WTC11 (cell line): ENCODE data around the gene SH3PXD2A. TPM values are rescaled to one million over a fixed set of nuclear protein-coding genes. Genes with fewer than 3 reads are reported as not detected.

Experiments
- ATAC-seq: fragments of 200-7000 bp; cut with Tn5 transposase; 2 replicates; pipeline ENCODE4 v1.10.0; 2021; ENCODE audit warnings: mild to moderate bottlenecking, moderate library complexity
- CTCF ChIA-PET: fragments of 300-600 bp; sonication (Branson Sonifier 250); formaldehyde crosslinking; loops from one replicate; lab custom pipeline; 2021; ENCODE audit warnings: antibody characterized with exemption; lab: Charles Lee
- POLR2A ChIA-PET: fragments of 350-600 bp; sonication (Branson Sonifier 250); formaldehyde crosslinking; loops from one replicate; lab custom pipeline; 2021; ENCODE audit warnings: antibody characterized with exemption; lab: Charles Lee
- DNase-seq: peaks from one replicate; pipeline ENCODE4 v3.0.0; 2021; ENCODE audit warnings: low spot score
- H3K27ac Mint-ChIP-seq: 2 replicates; pipeline ENCODE4 v1.8.0; 2021; ENCODE audit warnings: mixed read lengths
- H3K27me3 Mint-ChIP-seq: 2 replicates; pipeline ENCODE4 v1.8.0; 2021; ENCODE audit warnings: low read depth, mild to moderate bottlenecking, moderate library complexity, mixed read lengths
- H3K36me3 Mint-ChIP-seq: 2 replicates; pipeline ENCODE4 v1.8.0; 2021; ENCODE audit warnings: mixed read lengths
- H3K4me1 Mint-ChIP-seq: 2 replicates; pipeline ENCODE4 v1.8.0; 2022; ENCODE audit warnings: mixed read lengths
- H3K4me3 Mint-ChIP-seq: 2 replicates; pipeline ENCODE4 v1.8.0; 2021; ENCODE audit warnings: mild to moderate bottlenecking, moderate library complexity, mixed read lengths
- H3K9me3 Mint-ChIP-seq: 2 replicates; pipeline ENCODE4 v1.8.0; 2021; ENCODE audit warnings: mixed read lengths
- CBFB ChIP-seq: sonication (generic); formaldehyde crosslinking; IDR thresholded peaks from 2 replicates; pipeline ENCODE4 v1.8.1; 2022; ENCODE audit warnings: mild to moderate bottlenecking, low read depth, missing genetic modification reagents
- E2F1 ChIP-seq: sonication (generic); formaldehyde crosslinking; IDR thresholded peaks from 2 replicates; pipeline ENCODE4 v1.8.0; 2022; ENCODE audit warnings: mild to moderate bottlenecking, missing genetic modification reagents
- E2F5 ChIP-seq: sonication (generic); formaldehyde crosslinking; IDR thresholded peaks from 2 replicates; pipeline ENCODE4 v1.8.1; 2022; ENCODE audit warnings: mild to moderate bottlenecking, moderate library complexity, missing genetic modification reagents
- ETV6 ChIP-seq: sonication (generic); formaldehyde crosslinking; IDR thresholded peaks from 2 replicates; pipeline ENCODE4 v1.8.1; 2022; ENCODE audit warnings: mild to moderate bottlenecking, missing genetic modification reagents
- FOXJ3 ChIP-seq: sonication (generic); formaldehyde crosslinking; IDR thresholded peaks from 2 replicates; pipeline ENCODE4 v1.9.0; 2021; ENCODE audit warnings: missing genetic modification reagents, mild to moderate bottlenecking, borderline replicate concordance
- KAT7 ChIP-seq: sonication (generic); formaldehyde crosslinking; IDR thresholded peaks from 2 replicates; pipeline ENCODE4 v1.8.1; 2023; ENCODE audit warnings: missing genetic modification reagents, mild to moderate bottlenecking, borderline replicate concordance
- NR1H2 ChIP-seq: sonication (generic); formaldehyde crosslinking; IDR thresholded peaks from 2 replicates; pipeline ENCODE4 v1.9.0; 2021; ENCODE audit warnings: mild to moderate bottlenecking, moderate library complexity, missing genetic modification reagents
- PRDM15 ChIP-seq: sonication (generic); formaldehyde crosslinking; IDR thresholded peaks from 2 replicates; pipeline ENCODE4 v1.8.0; 2022; ENCODE audit warnings: missing genetic modification reagents
- USF2 ChIP-seq: sonication (generic); formaldehyde crosslinking; IDR thresholded peaks from 2 replicates; pipeline ENCODE4 v1.8.1; 2023; ENCODE audit warnings: mild to moderate bottlenecking, missing genetic modification reagents, moderate library complexity
- ZBTB21 ChIP-seq: sonication (generic); formaldehyde crosslinking; IDR thresholded peaks from 2 replicates; pipeline ENCODE4 v1.8.1; 2023; ENCODE audit warnings: mild to moderate bottlenecking, missing genetic modification reagents, borderline replicate concordance
- ZNF317 ChIP-seq: sonication (generic); formaldehyde crosslinking; IDR thresholded peaks from 2 replicates; pipeline ENCODE4 v1.8.1; 2023; ENCODE audit warnings: low read depth, mild to moderate bottlenecking, moderate library complexity, missing genetic modification reagents, borderline replicate concordance
- ZNF425 ChIP-seq: fragments of 250-450 bp; sonication (Bioruptor Pico); conservative IDR thresholded peaks from 2 replicates; pipeline ENCODE4 v1.9.0; 2021; ENCODE audit warnings: mild to moderate bottlenecking
- total RNA-seq: library from RNA; stranded (reverse); gene quantifications from 3 replicates; pipeline ENCODE4 v1.2.3, GENCODE V29; 2021

Gene SH3PXD2A
- total RNA-seq, 1 experiment from 2014 or later = 15.7 TPM

- Mint-ChIP-seq H3K27me3 (no peaks in the 10 kb centered on the region), H3K36me3 (peaks cover 6% of the 10 kb centered on the region; the same call in 1 of the 2 replicates), H3K4me1 (no peaks in the 10 kb centered on the region), H3K9me3 (no peaks in the 10 kb centered on the region), H3K27ac (no peak overlapping the region), H3K4me3 (no peak overlapping the region)
- CTCF ChIA-PET = interaction anchor here (0.7 to 1.0 kb wide), 2 partner anchors 134 to 233 kb away, joined by 4 to 6 read pairs; no protein-coding TSS in a partner anchor
- POLR2A ChIA-PET = interaction anchor here (0.5 kb wide), 1 partner anchor 122 kb away, joined by 3 read pairs; no protein-coding TSS in a partner anchor
- ATAC-seq = no peak
- no peak for TF ChIP-seq ZNF425 (CRISPR knock-in tag)
- no peak for TF ChIP-seq ZNF317 (CRISPR knock-in tag)
- TF ChIP-seq ETV6 = no peak
- no peak for DNase-seq
Measured at GRCh38 chr10:103894441-103894864, 39.1 kb upstream of the SH3PXD2A start.

- H3K27ac Mint-ChIP-seq = no peak overlapping the region
Measured at GRCh38 chr10:103893817-103894216, 38.4 kb upstream of the SH3PXD2A start.

More at GRCh38 chr10:103893817-103894216, 38.4 kb upstream of the SH3PXD2A start:
- no peak for DNase-seq
- TF ChIP-seq CBFB (CRISPR knock-in tag) (no peak), PRDM15 (CRISPR knock-in tag) (no peak), KAT7 (CRISPR knock-in tag) (no peak), ETV6 (no peak), FOXJ3 (CRISPR knock-in tag) (no peak), ZBTB21 (CRISPR knock-in tag) (no peak), USF2 (CRISPR knock-in tag) (no peak), E2F1 (CRISPR knock-in tag) (no peak), NR1H2 (CRISPR knock-in tag) (no peak), E2F5 (CRISPR knock-in tag) (no peak)
- Mint-ChIP-seq H3K4me3 (no peak overlapping the region), H3K27me3 (no peaks in the 10 kb centered on the region), H3K4me1 (no peaks in the 10 kb centered on the region), H3K36me3 (peaks cover 6% of the 10 kb centered on the region; the same call in 1 of the 2 replicates), H3K9me3 (no peaks in the 10 kb centered on the region)
- no peak for ATAC-seq
- POLR2A ChIA-PET = no interaction called here
- CTCF ChIA-PET = interaction anchor here (1.5 kb wide), 1 partner anchor 181 kb away, joined by 3 read pairs; no protein-coding TSS in a partner anchor
